Measurements from ENCODE around the gene CIROP.

Gene CIROP

GRCh38 chr14:23071244-23071920 lies 33.4 kb downstream of the CIROP start:
- FAIRE-seq: peak; percentile 94

DNA sequence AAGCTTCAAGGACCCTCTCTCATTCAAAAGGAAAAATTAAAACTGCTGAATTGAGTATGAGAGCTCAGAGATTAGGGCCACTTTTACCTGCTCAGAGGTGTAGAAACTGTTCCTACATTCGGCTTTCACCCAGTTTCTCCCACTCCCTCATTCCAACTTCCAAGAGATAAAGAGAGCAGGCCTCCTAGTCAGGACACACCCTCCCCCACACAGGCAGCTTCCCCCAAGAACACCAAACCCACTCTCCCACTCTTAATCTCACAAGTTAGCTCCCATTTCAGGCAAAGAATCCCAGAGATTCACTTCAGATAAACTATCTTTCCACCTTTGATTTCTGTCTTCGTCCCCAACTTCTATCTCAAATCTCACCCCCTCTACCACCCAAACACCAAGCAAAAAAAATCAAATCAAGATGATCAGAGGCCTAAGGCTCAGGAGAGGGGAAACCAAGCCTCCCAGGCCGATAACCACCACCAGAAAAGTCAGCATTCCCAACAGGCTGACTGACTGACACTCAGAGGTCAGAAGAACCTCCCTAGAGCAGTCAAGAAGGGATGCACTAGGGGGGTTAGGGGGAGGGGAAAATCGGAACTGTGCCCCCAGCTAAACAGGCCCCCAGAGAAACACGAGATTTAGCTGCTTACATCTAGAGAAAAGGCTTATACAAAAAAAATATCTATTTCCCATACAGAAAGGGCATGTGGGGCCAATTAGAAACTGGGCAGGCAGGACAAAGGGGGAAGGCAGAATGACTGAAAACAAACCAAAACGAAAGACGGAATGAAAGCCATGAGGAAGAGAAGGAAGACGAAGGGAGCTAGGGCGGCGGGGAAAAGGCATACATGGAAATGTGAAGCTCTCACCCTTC lies 34.3 kb downstream of the CIROP start:
- DNase-seq (ENCODE audit: insufficient read length, low spot score): no peak
- FAIRE-seq: no peak

More at GRCh38 chr14:23071244-23071920, 33.4 kb downstream of the CIROP start:
- TF ChIP-seq POLR2A (IDR thresholded peaks at IDR 0.05; ENCODE audit: low read depth, low read length) (peak; percentile 86), POLR2AphosphoS5 (IDR thresholded peaks at IDR 0.05; ENCODE audit: low read depth, low read length) (peak; percentile 94), POU2F2 (IDR thresholded peaks at IDR 0.05; ENCODE audit: low read depth, low read length) (0 out of 2 replicates have a peak, but pooled peaks have one; percentile 62), TAF1 (IDR thresholded peaks at IDR 0.05; ENCODE audit: low read depth, low read length) (peak; percentile 96), SPI1 (IDR thresholded peaks at IDR 0.05; ENCODE audit: low read depth, low read length) (no peak)
- DNase-seq (ENCODE audit: insufficient read length, low spot score): peak; percentile 73

DNA sequence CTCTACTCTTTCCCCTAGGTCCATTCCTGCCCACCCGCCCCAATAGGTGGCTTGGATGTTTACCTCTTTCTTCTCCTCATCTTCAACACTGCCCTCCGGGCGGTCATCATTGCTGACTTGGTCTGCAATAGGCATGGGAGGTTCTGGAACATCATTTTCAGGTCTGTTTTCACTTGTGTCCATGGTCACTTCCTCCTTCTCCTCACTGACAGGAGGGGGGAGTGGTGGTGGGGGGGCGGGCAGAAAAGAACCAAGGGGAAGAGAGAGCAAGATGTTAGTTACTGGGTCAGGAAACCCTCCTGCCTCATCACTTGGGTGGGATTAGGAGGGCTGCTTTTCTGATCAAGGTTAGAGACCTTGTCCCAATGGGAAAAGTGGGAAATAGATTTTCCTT lies 35.4 kb downstream of the CIROP start:
- DNase-seq (ENCODE audit: insufficient read length, low spot score) (no peak), FAIRE-seq (no peak)
- TF ChIP-seq POLR2A (IDR thresholded peaks at IDR 0.05; ENCODE audit: low read depth, low read length) (no peak), POU2F2 (IDR thresholded peaks at IDR 0.05; ENCODE audit: low read depth, low read length) (no peak), PAX5 (IDR thresholded peaks at IDR 0.05; ENCODE audit: insufficient read depth, low read length, severe bottlenecking) (no peak), SPI1 (IDR thresholded peaks at IDR 0.05; ENCODE audit: low read depth, low read length) (no peak), TAF1 (IDR thresholded peaks at IDR 0.05; ENCODE audit: low read depth, low read length) (no peak)

More for the DNA sequence above, 34.3 kb downstream of the CIROP start:
- TF ChIP-seq SPI1 (IDR thresholded peaks at IDR 0.05; ENCODE audit: low read depth, low read length) (no peak), POLR2A (IDR thresholded peaks at IDR 0.05; ENCODE audit: low read depth, low read length) (no peak), PAX5 (IDR thresholded peaks at IDR 0.05; ENCODE audit: insufficient read depth, low read length, severe bottlenecking) (no peak)

DNA sequence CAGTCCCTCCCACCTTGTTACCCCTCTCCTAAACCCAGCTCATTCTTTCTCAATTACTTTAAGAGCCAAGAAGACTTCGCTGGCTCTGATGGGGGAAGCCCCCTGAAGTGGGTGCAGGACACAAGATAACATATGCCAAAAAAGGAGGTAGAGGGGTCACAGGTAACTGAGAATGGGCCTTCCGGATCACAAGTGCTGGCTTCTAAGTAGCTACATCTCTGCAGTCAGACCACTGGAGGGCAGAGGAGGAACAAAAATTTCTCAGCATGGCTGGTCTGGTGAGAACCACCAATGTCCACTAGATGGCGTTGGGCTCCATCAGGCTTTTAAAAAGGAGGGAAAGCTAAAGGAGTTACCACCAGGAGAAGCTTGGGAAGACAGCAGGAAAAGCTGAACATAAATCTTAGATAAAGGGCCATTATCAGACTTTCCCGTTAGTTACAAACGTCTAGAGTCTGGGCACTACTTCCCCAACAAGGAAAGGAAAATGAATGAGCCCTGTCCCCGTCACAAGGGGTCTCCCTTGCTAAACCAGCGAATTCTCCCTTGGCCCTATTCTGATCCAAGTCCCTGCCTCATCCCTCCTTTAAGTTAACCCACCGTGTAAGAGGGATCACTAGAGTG lies 35.9 kb downstream of the CIROP start:
- DNase-seq (ENCODE audit: insufficient read length, low spot score) (peak; percentile 84), FAIRE-seq (peak; percentile 77)
- TF ChIP-seq POLR2A (IDR thresholded peaks at IDR 0.05; ENCODE audit: low read depth, low read length) (no peak), POLR2AphosphoS5 (IDR thresholded peaks at IDR 0.05; ENCODE audit: low read depth, low read length) (no peak), TAF1 (IDR thresholded peaks at IDR 0.05; ENCODE audit: low read depth, low read length) (no peak), SPI1 (IDR thresholded peaks at IDR 0.05; ENCODE audit: low read depth, low read length) (no peak), POU2F2 (IDR thresholded peaks at IDR 0.05; ENCODE audit: low read depth, low read length) (no peak), PAX5 (IDR thresholded peaks at IDR 0.05; ENCODE audit: insufficient read depth, low read length, severe bottlenecking) (no peak)

DNA sequence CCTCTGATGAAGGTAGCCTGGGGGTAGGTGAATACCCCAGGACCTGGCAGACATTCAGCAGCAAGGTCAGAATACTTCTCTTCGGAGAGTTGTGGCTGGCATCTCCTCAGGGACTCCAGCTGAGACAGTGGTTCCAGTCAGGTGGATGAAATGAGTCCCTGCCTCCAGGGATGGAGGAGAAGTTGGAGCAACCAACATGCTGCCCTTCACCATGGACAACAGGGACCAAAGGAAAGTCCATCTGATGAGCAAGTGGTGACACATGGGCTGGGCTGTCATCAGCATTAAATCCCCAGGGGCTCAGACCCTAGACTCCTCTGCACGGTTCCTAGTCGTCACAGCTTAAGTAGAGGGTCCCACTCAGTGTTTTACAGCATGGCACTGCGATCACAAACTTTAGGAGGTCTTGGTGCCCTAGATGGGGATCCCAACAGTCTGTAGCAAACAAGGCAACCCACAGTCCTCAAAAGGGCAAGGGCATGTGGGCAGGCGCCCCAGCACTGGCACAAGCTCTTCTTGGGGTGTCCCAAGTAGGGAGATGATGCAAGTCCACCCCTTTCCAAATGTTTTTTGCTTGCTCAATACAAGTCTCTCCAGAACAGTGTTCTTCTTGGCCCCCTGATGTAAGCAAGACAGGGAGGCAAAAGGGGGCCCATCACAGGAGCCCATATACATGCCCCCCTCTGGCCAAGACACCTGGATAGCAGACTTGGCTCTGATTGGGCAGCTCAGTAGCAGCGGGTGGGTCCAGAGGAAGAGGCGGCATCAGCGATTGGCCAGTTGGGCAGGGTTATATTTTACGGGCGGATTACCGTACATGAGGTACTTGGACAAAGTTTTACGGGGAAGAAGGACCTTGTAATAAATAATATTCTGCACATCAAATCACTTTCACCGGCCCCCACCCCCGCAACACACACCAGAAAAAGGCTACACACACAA lies 36.7 kb downstream of the CIROP start:
- no peak for FAIRE-seq
- TF ChIP-seq POU2F2 (IDR thresholded peaks at IDR 0.05; ENCODE audit: low read depth, low read length): no peak
- no peak for TF ChIP-seq TAF1 (IDR thresholded peaks at IDR 0.05; ENCODE audit: low read depth, low read length)
- TF ChIP-seq SPI1 (IDR thresholded peaks at IDR 0.05; ENCODE audit: low read depth, low read length): no peak
- TF ChIP-seq PAX5 (IDR thresholded peaks at IDR 0.05; ENCODE audit: insufficient read depth, low read length, severe bottlenecking): no peak
- TF ChIP-seq POLR2A (IDR thresholded peaks at IDR 0.05; ENCODE audit: low read depth, low read length): no peak
- TF ChIP-seq POLR2AphosphoS5 (IDR thresholded peaks at IDR 0.05; ENCODE audit: low read depth, low read length): no peak

GRCh38 chr14:23066855-23067744 lies 37.7 kb downstream of the CIROP start:
- no peak for FAIRE-seq
- no peak for DNase-seq (ENCODE audit: insufficient read length, low spot score)
- TF ChIP-seq SPI1 (IDR thresholded peaks at IDR 0.05; ENCODE audit: low read depth, low read length): no peak
- TF ChIP-seq POLR2A (IDR thresholded peaks at IDR 0.05; ENCODE audit: low read depth, low read length): no peak; the same call in 1 of the 2 replicates
- no peak for TF ChIP-seq POLR2AphosphoS5 (IDR thresholded peaks at IDR 0.05; ENCODE audit: low read depth, low read length)
- no peak for TF ChIP-seq PAX5 (IDR thresholded peaks at IDR 0.05; ENCODE audit: insufficient read depth, low read length, severe bottlenecking)

More for the DNA sequence above, 36.7 kb downstream of the CIROP start:
- no peak for DNase-seq (ENCODE audit: insufficient read length, low spot score)

GRCh38 chr14:23066368-23066767 lies 38.4 kb downstream of the CIROP start:
- DNase-seq (ENCODE audit: insufficient read length, low spot score): no peak
- no peak for FAIRE-seq

DNA sequence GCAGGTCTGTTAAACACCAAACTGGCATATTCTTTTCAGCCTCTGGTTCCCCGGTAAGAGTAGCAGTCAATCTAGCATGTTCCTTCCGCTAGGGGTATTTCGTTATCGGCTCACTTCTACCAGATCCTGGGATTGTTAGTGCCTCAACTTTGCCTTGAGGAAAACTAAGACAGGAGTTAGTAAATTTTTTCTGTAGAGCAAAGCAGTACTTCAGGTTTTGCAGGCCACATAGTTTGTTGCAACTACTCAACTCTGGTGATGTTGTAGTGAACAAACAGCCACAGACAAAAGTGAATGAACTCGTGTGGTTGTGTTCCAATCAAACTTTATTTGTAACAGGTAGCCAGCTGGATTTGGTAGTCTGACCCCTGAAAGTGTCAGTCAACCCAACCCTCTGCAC lies 41.2 kb downstream of the CIROP start:
- TF ChIP-seq POU2F2 (IDR thresholded peaks at IDR 0.05; ENCODE audit: low read depth, low read length) (no peak), POLR2AphosphoS5 (IDR thresholded peaks at IDR 0.05; ENCODE audit: low read depth, low read length) (no peak), PAX5 (IDR thresholded peaks at IDR 0.05; ENCODE audit: insufficient read depth, low read length, severe bottlenecking) (no peak), TAF1 (IDR thresholded peaks at IDR 0.05; ENCODE audit: low read depth, low read length) (no peak), SPI1 (IDR thresholded peaks at IDR 0.05; ENCODE audit: low read depth, low read length) (no peak), POLR2A (IDR thresholded peaks at IDR 0.05; ENCODE audit: low read depth, low read length) (no peak)
- no peak for FAIRE-seq
- no peak for DNase-seq (ENCODE audit: insufficient read length, low spot score)

More at GRCh38 chr14:23066368-23066767, 38.4 kb downstream of the CIROP start:
- TF ChIP-seq POU2F2 (IDR thresholded peaks at IDR 0.05; ENCODE audit: low read depth, low read length) (no peak), SPI1 (IDR thresholded peaks at IDR 0.05; ENCODE audit: low read depth, low read length) (no peak), POLR2A (IDR thresholded peaks at IDR 0.05; ENCODE audit: low read depth, low read length) (no peak)
